A549 (cell line): Measurements from ENCODE around the gene ENKUR. TPM values are rescaled to one million over a fixed set of nuclear protein-coding genes. Genes with fewer than 3 reads are reported as not detected.

Source experiments
- ATAC-seq, 2 experiments: fragments of 200-7000 bp in 1 of 2; fragments of >200 bp in 1 of 2; cut with Nextera tagmentation in 1 of 2; cut with Tn5 transposase in 1 of 2; 3 replicates each; pipeline versions ENCODE4 v1.8.0 to v1.9.1; 2018 to 2020; ENCODE audit warnings: mild to moderate bottlenecking in 1 of 2, moderate library complexity in 1 of 2
- CTCF ChIA-PET: fragments of 300-600 bp; sonication (Branson Sonifier 250); formaldehyde crosslinking; extraction: SDS; loops from one replicate; lab custom pipeline; 2021; ENCODE audit warnings: antibody characterized with exemption, inconsistent platforms; lab: Yijun Ruan, JAX
- POLR2A ChIA-PET: fragments of 350-600 bp; formaldehyde crosslinking; extraction: SDS; loops from one replicate; lab custom pipeline; 2021; ENCODE audit warnings: antibody characterized with exemption, inconsistent platforms; lab: Yijun Ruan, JAX
- DNase-seq, 2 experiments: peaks; one replicate each; pipeline versions ENCODE4 v3.0.0 to v3.0.0-alpha.2; 2011 to 2016; ENCODE audit warnings: low read depth in 1 of 2, low spot score in 1 of 2
- FAIRE-seq: peaks from 2 replicates; lab custom pipeline; 2011; peaks lifted over from hg19 to GRCh38; lab: Jason Lieb, UNC
- H3K27ac ChIP-seq, 2 experiments: fragments of >200 bp; sonication (Bioruptor Twin); formaldehyde crosslinking; 3 replicates each; pipeline ENCODE4 v1.5.1; 2016 to 2017
- H3K4me1 ChIP-seq: fragments of >200 bp; sonication (Bioruptor Twin); formaldehyde crosslinking; 3 replicates; pipeline ENCODE4 v1.6.1; 2016
- H3K4me2 ChIP-seq: fragments of >200 bp; sonication (Bioruptor Twin); formaldehyde crosslinking; 3 replicates; pipeline ENCODE4 v1.6.1; 2016
- H3K4me3 ChIP-seq: fragments of >200 bp; sonication (Bioruptor Twin); formaldehyde crosslinking; 3 replicates; pipeline ENCODE4 v1.5.1; 2016
- H3K9me3 ChIP-seq: fragments of >200 bp; sonication (Bioruptor Twin); formaldehyde crosslinking; 3 replicates; pipeline ENCODE4 v1.6.1; 2016
- ATOH8 ChIP-seq: fragments of 250-450 bp; sonication (Bioruptor Pico); IDR thresholded peaks from 2 replicates; pipeline ENCODE4 v1.5.0; 2020; ENCODE audit warnings: low read depth, mild to moderate bottlenecking, moderate library complexity
- BHLHE40 ChIP-seq: IDR thresholded peaks from 2 replicates; pipeline ENCODE4 v1.6.1; 2012; ENCODE audit warnings: low read depth, low read length, inconsistent platforms
- CBX8 ChIP-seq: fragments of 200-600 bp; sonication (generic); IDR thresholded peaks from 2 replicates; pipeline ENCODE4 v1.6.1; 2016
- E2F6 ChIP-seq: IDR thresholded peaks from 2 replicates; pipeline ENCODE4 v1.6.1; 2012; ENCODE audit warnings: low read depth, borderline replicate concordance
- FOSB ChIP-seq: fragments of 250-450 bp; sonication (Bioruptor Pico); IDR thresholded peaks from 2 replicates; pipeline ENCODE4 v1.5.0; 2020; ENCODE audit warnings: mild to moderate bottlenecking, moderate library complexity
- FOXS1 ChIP-seq: fragments of 250-450 bp; sonication (Bioruptor Pico); IDR thresholded peaks from 2 replicates; pipeline ENCODE4 v1.5.0; 2020; ENCODE audit warnings: mild to moderate bottlenecking, moderate library complexity
- HDAC2 ChIP-seq: fragments of 200-600 bp; sonication (generic); IDR thresholded peaks from 2 replicates; pipeline ENCODE4 v1.6.1; 2016
- HEYL ChIP-seq: fragments of 250-450 bp; sonication (Bioruptor Pico); IDR thresholded peaks from 2 replicates; pipeline ENCODE4 v1.8.0; 2021; ENCODE audit warnings: mild to moderate bottlenecking, moderate library complexity
- HMGXB4 ChIP-seq: fragments of 250-450 bp; sonication (Bioruptor Pico); IDR thresholded peaks from 2 replicates; pipeline ENCODE4 v1.5.0; 2021; ENCODE audit warnings: mild to moderate bottlenecking, moderate library complexity, borderline replicate concordance
- HOXA7 ChIP-seq: fragments of 250-450 bp; sonication (Bioruptor Pico); IDR thresholded peaks from 2 replicates; pipeline ENCODE4 v1.5.0; 2020; ENCODE audit warnings: mild to moderate bottlenecking, moderate library complexity
- HOXB5 ChIP-seq: fragments of 250-450 bp; sonication (Bioruptor Pico); IDR thresholded peaks from 2 replicates; pipeline ENCODE4 v1.5.0; 2020; ENCODE audit warnings: mild to moderate bottlenecking, moderate library complexity
- JUN ChIP-seq, 2 experiments: fragments of >200 bp; sonication (Bioruptor Twin); formaldehyde crosslinking; IDR thresholded peaks; 2 replicates in 1 of 2; 3 replicates in 1 of 2; pipeline ENCODE4 v1.6.1; 2016 to 2017
- JUNB ChIP-seq: fragments of >200 bp; sonication (Bioruptor Twin); formaldehyde crosslinking; IDR thresholded peaks from 2 replicates; pipeline ENCODE4 v1.6.1; 2016
- KDM5A ChIP-seq: fragments of 200-600 bp; sonication (generic); IDR thresholded peaks from 2 replicates; pipeline ENCODE4 v1.6.1; 2016; ENCODE audit warnings: antibody characterized with exemption, mild to moderate bottlenecking
- MAFK ChIP-seq: fragments of 450-650 bp; IDR thresholded peaks from 2 replicates; pipeline ENCODE4 v1.6.1; 2014; ENCODE audit not compliant: partially characterized antibody
- MYC ChIP-seq: IDR thresholded peaks from 2 replicates; pipeline ENCODE4 v1.6.1; 2012; ENCODE audit warnings: mild to moderate bottlenecking, inconsistent platforms, low read length, improper control_type of control experiment, borderline replicate concordance
- NFE2L2 ChIP-seq: fragments of 150-350 bp; conservative IDR thresholded peaks from 2 replicates; pipeline ENCODE4 v1.6.1; 2014; ENCODE audit warnings: low read length
- PHF8 ChIP-seq: fragments of 200-600 bp; sonication (generic); IDR thresholded peaks from 2 replicates; pipeline ENCODE4 v1.6.1; 2016; ENCODE audit warnings: low read depth, mild to moderate bottlenecking, antibody characterized with exemption, moderate library complexity, borderline replicate concordance
- REST ChIP-seq: fragments of 200-600 bp; sonication (generic); IDR thresholded peaks from 2 replicates; pipeline ENCODE4 v1.6.1; 2016; ENCODE audit warnings: antibody characterized with exemption, mild to moderate bottlenecking, moderate library complexity
- RFX5 ChIP-seq: fragments of 450-650 bp; IDR thresholded peaks from 2 replicates; pipeline ENCODE4 v1.7.1; 2014; ENCODE audit warnings: antibody characterized with exemption, mild to moderate bottlenecking, moderate library complexity
- RNF2 ChIP-seq: fragments of 200-600 bp; sonication (generic); IDR thresholded peaks from 2 replicates; pipeline ENCODE4 v1.6.1; 2016; ENCODE audit warnings: low read depth, mild to moderate bottlenecking, antibody characterized with exemption, moderate library complexity, borderline replicate concordance
- SMC3 ChIP-seq: fragments of >200 bp; sonication (Bioruptor Twin); formaldehyde crosslinking; IDR thresholded peaks from 3 replicates; pipeline ENCODE4 v1.6.1; 2018; ENCODE audit warnings: inconsistent platforms
- TP53 ChIP-seq: fragments of 250-450 bp; sonication (Bioruptor Pico); IDR thresholded peaks from 2 replicates; pipeline ENCODE4 v1.5.0; 2021; ENCODE audit warnings: mild to moderate bottlenecking, moderate library complexity
- USF2 ChIP-seq: fragments of 450-650 bp; IDR thresholded peaks from 2 replicates; pipeline ENCODE4 v1.6.1; 2014; ENCODE audit warnings: antibody characterized with exemption
- ZFP36 ChIP-seq: fragments of 450-650 bp; IDR thresholded peaks from 2 replicates; pipeline ENCODE4 v1.6.1; 2014; ENCODE audit warnings: borderline replicate concordance; ENCODE audit not compliant: partially characterized antibody
- ZNF302 ChIP-seq: fragments of 250-450 bp; sonication (Bioruptor Pico); IDR thresholded peaks from 2 replicates; pipeline ENCODE4 v1.9.0; 2021; ENCODE audit warnings: inconsistent platforms, mild to moderate bottlenecking, moderate library complexity
- ZSCAN20 ChIP-seq: fragments of 250-450 bp; sonication (Bioruptor Pico); IDR thresholded peaks from 2 replicates; pipeline ENCODE4 v1.8.0; 2022; ENCODE audit warnings: mild to moderate bottlenecking, moderate library complexity
- WGBS: methylation state at CpG from one replicate; pipeline ENCODE4 v1.1.6; 2017; ENCODE audit errors: missing lambda C conversion rate; 5-methylcytosine and 5-hydroxymethylcytosine counted together
- polyA plus RNA-seq, 4 experiments: library from polyadenylated mRNA; depleted of rRNA in 3 of 4; stranded (reverse); fragments of >200 nt; fragmentation: RNase III in 1 of 4; extraction: RNeasy Plus Mini Kit Qiagen cat#74134 plus additional on column Dnase treatment in 1 of 4; gene quantifications; 2 replicates in 3 of 4; 3 replicates in 1 of 4; pipeline ENCODE4 v1.2.3, GENCODE V29; 2011 to 2017

ENKUR gene
- polyA plus RNA-seq, 2 of the 4 experiments (the other 2 are of a cell fraction), result 0.30 to 0.43 TPM

GRCh38 chr10:24950439-24950838 lies 65.5 kb downstream of the ENKUR start:
- ATAC-seq, result no peak

GRCh38 chr10:24949616-24950015 lies 66.3 kb downstream of the ENKUR start:
- DNase-seq (no peak), FAIRE-seq (no peak), ATAC-seq (no peak)
- Histone ChIP-seq H3K27ac (no peak overlapping the region), H3K9me3 (no peaks in the 10 kb centered on the region), H3K4me3 (no peak overlapping the region), H3K4me2 (no peak overlapping the region), H3K4me1 (peaks cover 36% of the 10 kb centered on the region)
- ChIA-PET CTCF (no interaction called here), POLR2A (interaction anchor here (0.9 kb wide), 1 partner anchor 227 kb away, joined by 3 read pairs; no protein-coding TSS in a partner anchor)
- no peak for TF ChIP-seq JUN (IDR thresholded peaks at IDR 0.05)
- no peak for TF ChIP-seq NFE2L2
- no peak for TF ChIP-seq HOXB5 (CRISPR knock-in tag)
- no peak for TF ChIP-seq E2F6
- no peak for TF ChIP-seq HEYL (CRISPR knock-in tag)
- TF ChIP-seq ZNF302 (CRISPR knock-in tag), result no peak
- WGBS, result 93% methylated on average over 3 of the region's 3 CpGs

More at GRCh38 chr10:24950439-24950838, 65.5 kb downstream of the ENKUR start:
- H3K4me3 ChIP-seq, result no peak overlapping the region
- 88% methylated on average over 5 of the region's 5 CpGs for WGBS
- H3K9me3 ChIP-seq, result no peaks in the 10 kb centered on the region
- no peak overlapping the region for H3K27ac ChIP-seq
- TF ChIP-seq HDAC2 (no peak), HMGXB4 (CRISPR knock-in tag) (no peak), BHLHE40 (no peak), MAFK (no peak), MYC (no peak), SMC3 (no peak), HOXB5 (CRISPR knock-in tag) (no peak), ATOH8 (CRISPR knock-in tag) (no peak), JUNB (no peak), RNF2 (no peak), TP53 (CRISPR knock-in tag) (no peak), ZFP36 (no peak), FOSB (CRISPR knock-in tag) (no peak)
- CTCF ChIA-PET, result interaction anchor here (1.5 kb wide), 1 partner anchor 27 kb away, joined by 3 read pairs; no protein-coding TSS in a partner anchor
- H3K4me1 ChIP-seq, result peaks cover 28% of the 10 kb centered on the region
- no peak overlapping the region for H3K4me2 ChIP-seq
- DNase-seq, result no peak
- POLR2A ChIA-PET, result no interaction called here
- no peak for FAIRE-seq

GRCh38 chr10:24947304-24948097 lies 68.5 kb downstream of the ENKUR start:
- DNase-seq (no peak), ATAC-seq (no peak), FAIRE-seq (no peak)
- H3K4me1 ChIP-seq, result peaks cover 31% of the 10 kb centered on the region
- H3K9me3 ChIP-seq, result no peaks in the 10 kb centered on the region
- 79% methylated on average over 4 of the region's 4 CpGs for WGBS
- peak overlapping the region in 1 of 2 experiments; percentile 22; a peak in 1 of 6 replicates for H3K27ac ChIP-seq
- ChIA-PET POLR2A (interaction anchor here (0.6 to 0.8 kb wide), 2 partner anchors 122 to 224 kb away, joined by 3 read pairs; partner anchors contain the start of gene ARHGAP21), CTCF (interaction anchor here (1.1 to 1.2 kb wide), 2 partner anchors 223 to 304 kb away, joined by 3 to 6 read pairs; no protein-coding TSS in a partner anchor)
- no peak overlapping the region for H3K4me2 ChIP-seq
- no peak overlapping the region for H3K4me3 ChIP-seq
- TF ChIP-seq FOXS1, result no peak
- no peak for TF ChIP-seq ZSCAN20
- no peak for TF ChIP-seq USF2
- no peak for TF ChIP-seq REST
- TF ChIP-seq KDM5A, result no peak
- TF ChIP-seq HOXA7, result no peak
- TF ChIP-seq PHF8, result no peak
- no peak for TF ChIP-seq RFX5
- no peak for TF ChIP-seq CBX8
